GM23338 (cell line): Measurements from ENCODE around the gene HOXC4. TPM values are rescaled to one million over a fixed set of nuclear protein-coding genes. Genes with fewer than 3 reads are reported as not detected.

Experiments used
- ATAC-seq: fragments of 200-7000 bp; cut with Tn5 transposase; 3 replicates; pipeline ENCODE4 v1.9.1; 2020
- DNase-seq: peaks from one replicate; pipeline ENCODE4 v3.0.0-alpha.2; 2015; ENCODE audit warnings: low spot score
- H2AFZ ChIP-seq: fragments of 200-600 bp; sonication (generic); 2 replicates; pipeline ENCODE4 v1.8.0; 2016; ENCODE audit warnings: antibody characterized with exemption, mild to moderate bottlenecking, moderate library complexity
- H3F3A ChIP-seq: fragments of 200-600 bp; sonication (generic); replicated peaks from 2 replicates; pipeline ENCODE4 v1.8.0; 2017; ENCODE audit warnings: antibody characterized with exemption, mixed run types, low read depth
- H3K27ac ChIP-seq: fragments of 200-600 bp; sonication (generic); 2 replicates; pipeline ENCODE4 v1.6.1; 2016; ENCODE audit warnings: low read depth
- H3K27me3 ChIP-seq: fragments of 200-600 bp; sonication (generic); 2 replicates; pipeline ENCODE4 v1.8.0; 2016; ENCODE audit warnings: mild to moderate bottlenecking, mixed run types, moderate library complexity; ENCODE audit not compliant: insufficient read depth
- H3K36me3 ChIP-seq: fragments of 200-600 bp; sonication (generic); 2 replicates; pipeline ENCODE4 v1.8.0; 2016; ENCODE audit warnings: mild to moderate bottlenecking; ENCODE audit not compliant: insufficient read depth
- H3K4me1 ChIP-seq: fragments of 200-600 bp; sonication (generic); 2 replicates; pipeline ENCODE4 v1.8.0; 2016; ENCODE audit warnings: mild to moderate bottlenecking, moderate library complexity; ENCODE audit not compliant: insufficient read depth
- H3K4me2 ChIP-seq: fragments of 200-600 bp; sonication (generic); 2 replicates; pipeline ENCODE4 v1.7.1; 2017; ENCODE audit warnings: mixed run types
- H3K4me3 ChIP-seq: fragments of 200-600 bp; sonication (generic); 2 replicates; pipeline ENCODE4 v1.6.1; 2016; ENCODE audit warnings: mixed run types
- H3K79me2 ChIP-seq: fragments of 200-600 bp; sonication (generic); replicated peaks from 2 replicates; pipeline ENCODE4 v1.8.0; 2017; ENCODE audit warnings: mild to moderate bottlenecking; ENCODE audit not compliant: insufficient read depth
- H3K9me2 ChIP-seq: fragments of 200-600 bp; sonication (generic); 2 replicates; pipeline ENCODE4 v1.8.0; 2017; ENCODE audit not compliant: insufficient read depth
- H4K20me1 ChIP-seq: fragments of 200-600 bp; sonication (generic); replicated peaks from 2 replicates; pipeline ENCODE4 v1.8.0; 2017; ENCODE audit warnings: mild to moderate bottlenecking; ENCODE audit not compliant: insufficient read depth
- H3K27ac Mint-ChIP-seq: 2 replicates; pipeline ENCODE4 v1.8.0; 2020; ENCODE audit warnings: inconsistent platforms, mild to moderate bottlenecking, moderate library complexity, mixed read lengths
- H3K27me3 Mint-ChIP-seq: 3 replicates; pipeline ENCODE4 v1.8.0; 2022; ENCODE audit warnings: low read depth, mild to moderate bottlenecking, moderate library complexity, mixed read lengths, inconsistent platforms; ENCODE audit not compliant: insufficient read depth, poor library complexity
- H3K36me3 Mint-ChIP-seq: 3 replicates; pipeline ENCODE4 v1.8.0; 2021; ENCODE audit warnings: low read depth, mild to moderate bottlenecking, inconsistent platforms, moderate library complexity, mixed read lengths
- H3K4me1 Mint-ChIP-seq: 3 replicates; pipeline ENCODE4 v1.8.0; 2020; ENCODE audit warnings: mild to moderate bottlenecking, inconsistent platforms, mixed read lengths
- H3K4me3 Mint-ChIP-seq: 3 replicates; pipeline ENCODE4 v1.8.0; 2021; ENCODE audit warnings: moderate library complexity, mild to moderate bottlenecking, inconsistent platforms, mixed read lengths
- H3K9me3 Mint-ChIP-seq: 3 replicates; pipeline ENCODE4 v1.8.0; 2020; ENCODE audit warnings: moderate library complexity, mild to moderate bottlenecking, inconsistent platforms, mixed read lengths
- EZH2 ChIP-seq: fragments of 200-600 bp; sonication (generic); IDR thresholded peaks from one replicate; pipeline ENCODE4 v1.8.0; 2017; ENCODE audit warnings: antibody characterized with exemption, mild to moderate bottlenecking, low read depth; ENCODE audit not compliant: unreplicated experiment
- EZH2phosphoT487 ChIP-seq: fragments of 200-600 bp; sonication (generic); IDR thresholded peaks from one replicate; pipeline ENCODE4 v1.8.1; 2018; ENCODE audit warnings: antibody characterized with exemption; ENCODE audit not compliant: unreplicated experiment
- JUNB ChIP-seq: IDR thresholded peaks from one replicate; pipeline ENCODE4 v1.6.1; 2016; ENCODE audit warnings: antibody characterized with exemption; ENCODE audit not compliant: unreplicated experiment
- NANOG ChIP-seq: IDR thresholded peaks from 2 replicates; pipeline ENCODE4 v1.6.1; 2016; ENCODE audit warnings: antibody characterized with exemption, borderline replicate concordance
- POLR2AphosphoS5 ChIP-seq: IDR thresholded peaks from 2 replicates; pipeline ENCODE4 v1.6.1; 2016; ENCODE audit warnings: antibody characterized with exemption, low read depth
- STAT1 ChIP-seq: IDR thresholded peaks from one replicate; pipeline ENCODE4 v1.6.1; 2016; ENCODE audit warnings: antibody characterized with exemption; ENCODE audit not compliant: unreplicated experiment
- ZNF114 ChIP-seq: fragments of 250-450 bp; sonication (Bioruptor Pico); IDR thresholded peaks from 2 replicates; pipeline ENCODE4 v1.5.0; 2020; ENCODE audit warnings: mild to moderate bottlenecking, moderate library complexity
- polyA plus RNA-seq: library from polyadenylated mRNA; unstranded; fragments of >200 nt; fragmentation: Nextera tagmentation; extraction: Ambion mirVana; gene quantifications from 2 replicates; pipeline ENCODE4 v1.2.1, GENCODE V29; 2016
- total RNA-seq: library from RNA; depleted of rRNA; stranded (reverse); fragments of >200 nt; shearing (Covaris generic); gene quantifications from 2 replicates; pipeline ENCODE4 v1.2.3, GENCODE V29; 2014
- TF ChIP-seq, protein P1 (sequence below): IDR thresholded peaks from one replicate; pipeline ENCODE4 v1.6.1; 2018; ENCODE audit warnings: antibody characterized with exemption; ENCODE audit not compliant: unreplicated experiment
- TF ChIP-seq, protein P2 (sequence below), 2 experiments: fragments of 200-600 bp in 1 of 2; sonication (generic) in 1 of 2; conservative IDR thresholded peaks; 2 replicates each; pipeline versions ENCODE4 v1.5.1 to v1.6.1; 2016 to 2017; ENCODE audit warnings: antibody characterized with exemption in 2 of 2, low read depth in 2 of 2, mild to moderate bottlenecking in 2 of 2, moderate library complexity in 1 of 2
- TF ChIP-seq, protein P3 (sequence below): fragments of 250-450 bp; sonication (Bioruptor Pico); IDR thresholded peaks from 2 replicates; pipeline ENCODE4 v1.5.0; 2020; ENCODE audit warnings: mild to moderate bottlenecking, moderate library complexity

The HOXC4 gene
- total and polyA plus RNA-seq, 2 experiments from 2014 or later, result not detected

DNA sequence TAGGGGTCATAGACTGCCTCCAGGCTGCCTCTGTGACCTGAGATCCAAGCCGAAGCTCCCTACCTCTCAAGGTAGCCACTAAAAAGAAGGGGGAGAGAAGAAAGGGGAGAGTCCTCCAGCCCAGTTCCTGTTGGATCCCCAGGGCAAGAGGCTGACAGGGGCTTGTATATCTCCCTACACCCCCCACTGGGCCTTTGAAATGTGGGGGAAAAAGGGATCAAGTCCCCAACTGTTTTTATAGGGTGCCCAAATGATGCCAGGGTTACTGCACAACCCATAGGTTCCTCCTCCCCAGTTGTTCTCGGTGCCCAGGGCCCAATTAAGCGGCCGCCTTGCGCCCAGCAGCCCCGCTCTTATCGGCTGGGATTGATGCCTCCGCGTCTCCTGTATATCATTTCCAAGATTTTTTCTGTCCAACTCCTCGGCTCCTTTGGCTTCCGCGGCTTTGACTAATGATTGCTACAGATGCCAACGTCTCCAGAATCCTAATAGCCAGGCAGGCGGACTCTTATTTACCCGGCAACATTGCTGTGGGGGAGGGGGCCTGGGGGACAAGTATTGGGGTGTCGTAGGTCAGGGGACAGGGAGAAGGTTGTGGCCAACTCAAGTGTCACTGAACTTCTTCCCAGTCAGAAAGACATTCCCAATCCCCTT lies 7.6 kb upstream of the HOXC4 start:
- DNase-seq (no peak), ATAC-seq (no peak)
- Histone ChIP-seq H3K4me3 (no peak overlapping the region), H2AFZ (no peak overlapping the region), H3K79me2 (no peaks in the 10 kb centered on the region), H3K4me2 (no peak overlapping the region), H4K20me1 (peaks cover 69% of the 10 kb centered on the region), H3K27me3 (peaks cover 100% of the 10 kb centered on the region), H3K9me2 (no peaks in the 10 kb centered on the region), H3K27ac (no peak overlapping the region), H3K4me1 (peaks cover 37% of the 10 kb centered on the region), H3F3A (peaks cover 34% of the 10 kb centered on the region), H3K36me3 (peaks cover 3% of the 10 kb centered on the region; the same call in 1 of the 2 replicates)
- no peak overlapping the region for H3K4me3 Mint-ChIP-seq
- H3K27me3 Mint-ChIP-seq, result peaks cover 100% of the 10 kb centered on the region
- H3K36me3 Mint-ChIP-seq, result no peaks in the 10 kb centered on the region
- peaks cover 15% of the 10 kb centered on the region for H3K4me1 Mint-ChIP-seq
- peak; percentile 93 for TF ChIP-seq EZH2
- TF ChIP-seq EZH2phosphoT487, result peak; percentile 66
- no peak for TF ChIP-seq NANOG
- H3K9me3 Mint-ChIP-seq, result no peaks in the 10 kb centered on the region; the same call in 2 of the 3 replicates
- no peak overlapping the region for H3K27ac Mint-ChIP-seq

DNA sequence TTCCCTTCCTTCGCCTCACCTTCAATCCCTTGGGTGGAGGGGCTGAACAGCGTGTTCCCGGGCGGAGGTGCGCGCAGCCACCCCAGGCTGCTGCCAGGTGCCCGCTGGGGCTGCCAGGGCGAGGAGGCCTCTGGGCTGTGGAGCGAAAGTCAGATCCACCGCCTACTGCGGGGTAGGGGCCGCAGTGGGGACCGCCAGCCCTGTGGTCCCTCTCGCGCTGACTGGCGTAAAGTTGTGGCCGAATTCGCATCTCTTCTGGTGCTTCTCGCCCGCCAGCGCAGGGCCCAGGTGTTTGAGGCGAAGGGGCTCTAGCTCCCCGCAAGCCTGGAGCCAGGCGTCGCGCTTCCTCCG lies 6.9 kb upstream of the HOXC4 start:
- Histone ChIP-seq H3K36me3 (peaks cover 3% of the 10 kb centered on the region; the same call in 1 of the 2 replicates), H3K27me3 (peaks cover 100% of the 10 kb centered on the region), H3K9me2 (no peaks in the 10 kb centered on the region), H4K20me1 (peaks cover 72% of the 10 kb centered on the region), H3K4me2 (peak overlapping the region; percentile 62), H3K27ac (no peak overlapping the region), H3F3A (peaks cover 42% of the 10 kb centered on the region), H2AFZ (peak overlapping the region; percentile 56; the same call in 1 of the 2 replicates), H3K4me3 (peak overlapping the region; percentile 41; the same call in 1 of the 2 replicates), H3K79me2 (no peaks in the 10 kb centered on the region), H3K4me1 (peaks cover 45% of the 10 kb centered on the region)
- Mint-ChIP-seq H3K27ac (no peak overlapping the region), H3K27me3 (peaks cover 100% of the 10 kb centered on the region), H3K9me3 (no peaks in the 10 kb centered on the region; the same call in 2 of the 3 replicates), H3K4me3 (0 out of 3 replicates have a peak overlapping the region, but pooled peaks have one; percentile 39), H3K4me1 (peaks cover 20% of the 10 kb centered on the region), H3K36me3 (no peaks in the 10 kb centered on the region)
- no peak for TF ChIP-seq STAT1
- TF ChIP-seq, protein P1, sequence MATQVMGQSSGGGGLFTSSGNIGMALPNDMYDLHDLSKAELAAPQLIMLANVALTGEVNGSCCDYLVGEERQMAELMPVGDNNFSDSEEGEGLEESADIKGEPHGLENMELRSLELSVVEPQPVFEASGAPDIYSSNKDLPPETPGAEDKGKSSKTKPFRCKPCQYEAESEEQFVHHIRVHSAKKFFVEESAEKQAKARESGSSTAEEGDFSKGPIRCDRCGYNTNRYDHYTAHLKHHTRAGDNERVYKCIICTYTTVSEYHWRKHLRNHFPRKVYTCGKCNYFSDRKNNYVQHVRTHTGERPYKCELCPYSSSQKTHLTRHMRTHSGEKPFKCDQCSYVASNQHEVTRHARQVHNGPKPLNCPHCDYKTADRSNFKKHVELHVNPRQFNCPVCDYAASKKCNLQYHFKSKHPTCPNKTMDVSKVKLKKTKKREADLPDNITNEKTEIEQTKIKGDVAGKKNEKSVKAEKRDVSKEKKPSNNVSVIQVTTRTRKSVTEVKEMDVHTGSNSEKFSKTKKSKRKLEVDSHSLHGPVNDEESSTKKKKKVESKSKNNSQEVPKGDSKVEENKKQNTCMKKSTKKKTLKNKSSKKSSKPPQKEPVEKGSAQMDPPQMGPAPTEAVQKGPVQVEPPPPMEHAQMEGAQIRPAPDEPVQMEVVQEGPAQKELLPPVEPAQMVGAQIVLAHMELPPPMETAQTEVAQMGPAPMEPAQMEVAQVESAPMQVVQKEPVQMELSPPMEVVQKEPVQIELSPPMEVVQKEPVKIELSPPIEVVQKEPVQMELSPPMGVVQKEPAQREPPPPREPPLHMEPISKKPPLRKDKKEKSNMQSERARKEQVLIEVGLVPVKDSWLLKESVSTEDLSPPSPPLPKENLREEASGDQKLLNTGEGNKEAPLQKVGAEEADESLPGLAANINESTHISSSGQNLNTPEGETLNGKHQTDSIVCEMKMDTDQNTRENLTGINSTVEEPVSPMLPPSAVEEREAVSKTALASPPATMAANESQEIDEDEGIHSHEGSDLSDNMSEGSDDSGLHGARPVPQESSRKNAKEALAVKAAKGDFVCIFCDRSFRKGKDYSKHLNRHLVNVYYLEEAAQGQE, result no peak
- TF ChIP-seq JUNB, result no peak
- TF ChIP-seq POLR2AphosphoS5, result no peak
- TF ChIP-seq EZH2phosphoT487, result no peak
- TF ChIP-seq EZH2, result no peak
- TF ChIP-seq, protein P2, sequence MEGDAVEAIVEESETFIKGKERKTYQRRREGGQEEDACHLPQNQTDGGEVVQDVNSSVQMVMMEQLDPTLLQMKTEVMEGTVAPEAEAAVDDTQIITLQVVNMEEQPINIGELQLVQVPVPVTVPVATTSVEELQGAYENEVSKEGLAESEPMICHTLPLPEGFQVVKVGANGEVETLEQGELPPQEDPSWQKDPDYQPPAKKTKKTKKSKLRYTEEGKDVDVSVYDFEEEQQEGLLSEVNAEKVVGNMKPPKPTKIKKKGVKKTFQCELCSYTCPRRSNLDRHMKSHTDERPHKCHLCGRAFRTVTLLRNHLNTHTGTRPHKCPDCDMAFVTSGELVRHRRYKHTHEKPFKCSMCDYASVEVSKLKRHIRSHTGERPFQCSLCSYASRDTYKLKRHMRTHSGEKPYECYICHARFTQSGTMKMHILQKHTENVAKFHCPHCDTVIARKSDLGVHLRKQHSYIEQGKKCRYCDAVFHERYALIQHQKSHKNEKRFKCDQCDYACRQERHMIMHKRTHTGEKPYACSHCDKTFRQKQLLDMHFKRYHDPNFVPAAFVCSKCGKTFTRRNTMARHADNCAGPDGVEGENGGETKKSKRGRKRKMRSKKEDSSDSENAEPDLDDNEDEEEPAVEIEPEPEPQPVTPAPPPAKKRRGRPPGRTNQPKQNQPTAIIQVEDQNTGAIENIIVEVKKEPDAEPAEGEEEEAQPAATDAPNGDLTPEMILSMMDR (conservative IDR thresholded peaks at IDR 0.05; ENCODE audit: low read depth in 2 of 2), result no peak
- no peak for TF ChIP-seq ZNF114 (CRISPR knock-in tag)
- TF ChIP-seq, protein P3, sequence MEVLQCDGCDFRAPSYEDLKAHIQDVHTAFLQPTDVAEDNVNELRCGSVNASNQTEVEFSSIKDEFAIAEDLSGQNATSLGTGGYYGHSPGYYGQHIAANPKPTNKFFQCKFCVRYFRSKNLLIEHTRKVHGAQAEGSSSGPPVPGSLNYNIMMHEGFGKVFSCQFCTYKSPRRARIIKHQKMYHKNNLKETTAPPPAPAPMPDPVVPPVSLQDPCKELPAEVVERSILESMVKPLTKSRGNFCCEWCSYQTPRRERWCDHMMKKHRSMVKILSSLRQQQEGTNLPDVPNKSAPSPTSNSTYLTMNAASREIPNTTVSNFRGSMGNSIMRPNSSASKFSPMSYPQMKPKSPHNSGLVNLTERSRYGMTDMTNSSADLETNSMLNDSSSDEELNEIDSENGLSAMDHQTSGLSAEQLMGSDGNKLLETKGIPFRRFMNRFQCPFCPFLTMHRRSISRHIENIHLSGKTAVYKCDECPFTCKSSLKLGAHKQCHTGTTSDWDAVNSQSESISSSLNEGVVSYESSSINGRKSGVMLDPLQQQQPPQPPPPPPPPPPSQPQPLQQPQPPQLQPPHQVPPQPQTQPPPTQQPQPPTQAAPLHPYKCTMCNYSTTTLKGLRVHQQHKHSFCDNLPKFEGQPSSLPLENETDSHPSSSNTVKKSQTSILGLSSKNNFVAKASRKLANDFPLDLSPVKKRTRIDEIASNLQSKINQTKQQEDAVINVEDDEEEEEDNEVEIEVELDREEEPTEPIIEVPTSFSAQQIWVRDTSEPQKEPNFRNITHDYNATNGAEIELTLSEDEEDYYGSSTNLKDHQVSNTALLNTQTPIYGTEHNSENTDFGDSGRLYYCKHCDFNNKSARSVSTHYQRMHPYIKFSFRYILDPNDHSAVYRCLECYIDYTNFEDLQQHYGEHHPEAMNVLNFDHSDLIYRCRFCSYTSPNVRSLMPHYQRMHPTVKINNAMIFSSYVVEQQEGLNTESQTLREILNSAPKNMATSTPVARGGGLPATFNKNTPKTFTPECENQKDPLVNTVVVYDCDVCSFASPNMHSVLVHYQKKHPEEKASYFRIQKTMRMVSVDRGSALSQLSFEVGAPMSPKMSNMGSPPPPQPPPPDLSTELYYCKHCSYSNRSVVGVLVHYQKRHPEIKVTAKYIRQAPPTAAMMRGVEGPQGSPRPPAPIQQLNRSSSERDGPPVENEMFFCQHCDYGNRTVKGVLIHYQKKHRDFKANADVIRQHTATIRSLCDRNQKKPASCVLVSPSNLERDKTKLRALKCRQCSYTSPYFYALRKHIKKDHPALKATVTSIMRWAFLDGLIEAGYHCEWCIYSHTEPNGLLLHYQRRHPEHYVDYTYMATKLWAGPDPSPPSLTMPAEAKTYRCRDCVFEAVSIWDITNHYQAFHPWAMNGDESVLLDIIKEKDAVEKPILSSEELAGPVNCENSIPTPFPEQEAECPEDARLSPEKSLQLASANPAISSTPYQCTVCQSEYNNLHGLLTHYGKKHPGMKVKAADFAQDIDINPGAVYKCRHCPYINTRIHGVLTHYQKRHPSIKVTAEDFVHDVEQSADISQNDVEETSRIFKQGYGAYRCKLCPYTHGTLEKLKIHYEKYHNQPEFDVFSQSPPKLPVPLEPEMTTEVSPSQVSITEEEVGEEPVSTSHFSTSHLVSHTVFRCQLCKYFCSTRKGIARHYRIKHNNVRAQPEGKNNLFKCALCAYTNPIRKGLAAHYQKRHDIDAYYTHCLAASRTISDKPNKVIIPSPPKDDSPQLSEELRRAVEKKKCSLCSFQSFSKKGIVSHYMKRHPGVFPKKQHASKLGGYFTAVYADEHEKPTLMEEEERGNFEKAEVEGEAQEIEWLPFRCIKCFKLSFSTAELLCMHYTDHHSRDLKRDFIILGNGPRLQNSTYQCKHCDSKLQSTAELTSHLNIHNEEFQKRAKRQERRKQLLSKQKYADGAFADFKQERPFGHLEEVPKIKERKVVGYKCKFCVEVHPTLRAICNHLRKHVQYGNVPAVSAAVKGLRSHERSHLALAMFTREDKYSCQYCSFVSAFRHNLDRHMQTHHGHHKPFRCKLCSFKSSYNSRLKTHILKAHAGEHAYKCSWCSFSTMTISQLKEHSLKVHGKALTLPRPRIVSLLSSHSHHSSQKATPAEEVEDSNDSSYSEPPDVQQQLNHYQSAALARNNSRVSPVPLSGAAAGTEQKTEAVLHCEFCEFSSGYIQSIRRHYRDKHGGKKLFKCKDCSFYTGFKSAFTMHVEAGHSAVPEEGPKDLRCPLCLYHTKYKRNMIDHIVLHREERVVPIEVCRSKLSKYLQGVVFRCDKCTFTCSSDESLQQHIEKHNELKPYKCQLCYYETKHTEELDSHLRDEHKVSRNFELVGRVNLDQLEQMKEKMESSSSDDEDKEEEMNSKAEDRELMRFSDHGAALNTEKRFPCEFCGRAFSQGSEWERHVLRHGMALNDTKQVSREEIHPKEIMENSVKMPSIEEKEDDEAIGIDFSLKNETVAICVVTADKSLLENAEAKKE (CRISPR knock-in tag), result no peak
- peak; percentile 35 for ATAC-seq
- no peak for DNase-seq
